Breast epithelium (tissue), 3 donors: ENCODE data around the gene TBC1D2.

ENCODE experiments used
- POLR2A ChIP-seq: fragments of 450-650 bp; IDR thresholded peaks from one replicate; pipeline ENCODE4 v1.6.1; 2016; ENCODE audit warnings: antibody characterized with exemption, mild to moderate bottlenecking, moderate library complexity
- POLR2AphosphoS5 ChIP-seq, 3 donors: sonication (generic); formaldehyde crosslinking; IDR thresholded peaks; one replicate each; pipeline ENCODE4 v1.6.1; 2017; ENCODE audit warnings: antibody characterized with exemption in 3 of 3
- TF ChIP-seq, protein P1 (sequence below), 3 donors: fragments of 450-650 bp; IDR thresholded peaks; one replicate each; pipeline ENCODE4 v1.5.1; 2016 to 2017; ENCODE audit warnings: antibody characterized with exemption in 3 of 3, mild to moderate bottlenecking in 3 of 3, moderate library complexity in 3 of 3

GRCh38 chr9:98191671-98192502, 63.6 kb downstream of the TBC1D2 start:
- TF ChIP-seq POLR2A = no peak
- TF ChIP-seq, protein P1, sequence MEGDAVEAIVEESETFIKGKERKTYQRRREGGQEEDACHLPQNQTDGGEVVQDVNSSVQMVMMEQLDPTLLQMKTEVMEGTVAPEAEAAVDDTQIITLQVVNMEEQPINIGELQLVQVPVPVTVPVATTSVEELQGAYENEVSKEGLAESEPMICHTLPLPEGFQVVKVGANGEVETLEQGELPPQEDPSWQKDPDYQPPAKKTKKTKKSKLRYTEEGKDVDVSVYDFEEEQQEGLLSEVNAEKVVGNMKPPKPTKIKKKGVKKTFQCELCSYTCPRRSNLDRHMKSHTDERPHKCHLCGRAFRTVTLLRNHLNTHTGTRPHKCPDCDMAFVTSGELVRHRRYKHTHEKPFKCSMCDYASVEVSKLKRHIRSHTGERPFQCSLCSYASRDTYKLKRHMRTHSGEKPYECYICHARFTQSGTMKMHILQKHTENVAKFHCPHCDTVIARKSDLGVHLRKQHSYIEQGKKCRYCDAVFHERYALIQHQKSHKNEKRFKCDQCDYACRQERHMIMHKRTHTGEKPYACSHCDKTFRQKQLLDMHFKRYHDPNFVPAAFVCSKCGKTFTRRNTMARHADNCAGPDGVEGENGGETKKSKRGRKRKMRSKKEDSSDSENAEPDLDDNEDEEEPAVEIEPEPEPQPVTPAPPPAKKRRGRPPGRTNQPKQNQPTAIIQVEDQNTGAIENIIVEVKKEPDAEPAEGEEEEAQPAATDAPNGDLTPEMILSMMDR (IDR thresholded peaks at IDR 0.05) = no peak
- no peak for TF ChIP-seq POLR2AphosphoS5 (IDR thresholded peaks at IDR 0.05)
